ENCODE data around the gene ABCD3.
A peak's percentile ranks its signal among the peaks of the same experiment; 100 is the strongest.

ABCD3 gene

GRCh38 chr1:94528826-94529225 lies 110.6 kb downstream of the ABCD3 start:
- DNase-seq = no peak

DNA sequence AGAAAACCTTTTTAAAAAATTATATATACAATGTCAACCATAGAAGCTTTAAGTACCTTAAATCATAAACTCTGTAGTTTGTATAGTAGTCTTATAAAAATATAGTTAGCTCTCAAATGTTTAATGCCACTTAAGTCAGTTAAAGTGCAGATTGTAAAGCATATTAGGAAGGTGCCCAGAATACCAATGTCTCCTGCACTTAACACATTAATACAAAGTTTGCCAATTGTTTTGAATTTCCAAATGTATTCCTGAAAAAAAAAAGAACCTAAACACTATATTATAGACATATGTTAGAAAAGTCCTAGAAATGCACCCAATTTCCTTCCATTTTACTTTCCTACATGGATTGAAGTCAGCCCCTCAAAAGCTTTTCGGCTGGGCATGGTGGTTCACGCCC lies 111.2 kb downstream of the ABCD3 start:
- DNase-seq = no peak

- DNase-seq = no peak
These were observed 112.2 kb downstream of the ABCD3 start for GRCh38 chr1:94530373-94530878.

- no peak for DNase-seq
These were observed 113.5 kb downstream of the ABCD3 start for GRCh38 chr1:94531664-94532063.

DNA sequence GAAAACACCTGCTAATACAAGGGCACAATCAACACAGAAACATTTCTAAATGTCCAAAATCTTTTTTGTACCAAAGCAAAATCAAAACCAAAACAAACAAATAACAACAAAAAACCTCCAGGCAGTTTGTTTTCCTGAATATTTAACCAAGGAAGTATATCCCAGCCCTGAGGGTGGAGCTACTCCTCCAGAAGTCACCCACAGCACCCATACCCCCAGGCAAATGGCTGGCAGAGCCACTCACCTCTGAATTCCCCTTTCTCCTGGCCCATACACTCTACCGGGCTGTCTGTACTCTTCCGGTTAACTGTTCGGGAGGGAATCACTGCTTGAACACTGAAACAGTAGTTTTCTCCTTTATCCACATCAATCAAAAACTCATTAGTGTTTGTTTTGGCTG lies 113.9 kb downstream of the ABCD3 start:
- DNase-seq = no peak

DNA sequence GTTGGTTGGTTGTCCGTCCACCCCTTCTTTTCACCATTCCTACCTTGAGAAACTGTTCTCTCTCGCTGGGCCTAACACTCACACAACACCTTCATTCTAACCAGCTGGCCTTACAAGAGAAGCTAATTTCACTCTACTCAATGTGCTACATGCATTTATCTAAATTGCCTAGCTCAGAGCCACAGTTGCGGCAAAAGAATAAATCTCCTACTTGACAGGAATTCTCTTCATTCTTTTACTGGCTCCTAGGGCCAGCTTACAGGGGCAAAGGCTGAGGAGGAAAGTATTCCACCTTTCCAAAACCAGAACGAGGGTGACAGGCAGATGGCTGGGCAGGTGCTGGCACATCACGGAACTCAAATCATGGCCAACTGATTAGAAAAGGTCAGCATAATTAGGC lies 116.9 kb downstream of the ABCD3 start:
- no peak for DNase-seq

GRCh38 chr1:94535879-94536278 lies 117.7 kb downstream of the ABCD3 start:
- DNase-seq = no peak

- no peak for DNase-seq
These were observed 119.1 kb downstream of the ABCD3 start for GRCh38 chr1:94537254-94537653.

DNA sequence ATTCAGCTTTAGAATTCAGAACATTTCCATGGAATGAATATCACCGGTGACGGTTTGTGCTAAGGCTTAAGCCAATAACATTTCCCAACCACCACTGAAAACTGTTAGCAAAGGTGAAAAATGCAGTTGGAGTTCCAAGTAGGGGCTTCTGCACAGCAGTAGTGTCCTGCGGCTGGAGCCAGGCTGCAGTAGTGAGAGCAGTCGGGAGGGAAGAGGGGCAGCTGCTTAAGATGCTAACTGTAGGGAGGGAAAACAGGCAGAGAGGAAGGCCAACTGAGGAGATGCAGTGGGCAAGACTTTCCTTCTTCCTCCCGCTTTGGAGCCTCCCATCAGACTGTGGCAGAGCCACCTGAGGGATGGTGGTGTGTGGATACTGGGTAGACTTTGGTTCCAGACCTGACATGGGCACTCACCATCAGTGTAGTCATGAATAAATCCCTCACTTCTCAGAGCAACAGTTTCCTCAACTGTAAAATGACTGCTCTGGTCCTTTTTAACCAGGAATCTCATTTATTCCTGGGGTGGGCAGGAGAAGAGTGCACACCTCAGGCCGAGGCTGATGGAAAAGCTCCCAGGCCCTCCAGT lies 120.1 kb downstream of the ABCD3 start:
- no peak for DNase-seq

DNA sequence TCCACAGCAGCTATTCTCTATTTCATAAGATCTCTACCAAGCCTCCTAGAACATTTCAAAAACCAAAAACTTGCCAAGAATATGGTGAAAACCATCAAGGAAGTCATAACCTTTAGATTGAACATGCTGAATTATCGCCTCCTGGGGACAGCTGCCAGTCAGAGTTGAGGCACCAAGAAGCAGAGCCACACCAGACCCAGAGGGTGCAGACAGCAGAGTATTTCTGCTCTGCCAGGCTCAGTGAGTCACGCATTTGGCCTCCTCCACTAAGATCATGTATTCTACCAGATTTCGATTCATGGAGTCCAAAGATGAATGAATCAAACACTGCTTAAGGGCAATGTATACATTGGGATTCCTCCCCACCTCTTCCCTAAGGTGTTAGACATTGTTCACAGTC lies 121.3 kb downstream of the ABCD3 start:
- no peak for DNase-seq

GRCh38 chr1:94540440-94541245 lies 122.5 kb downstream of the ABCD3 start:
- DNase-seq = no peak

DNA sequence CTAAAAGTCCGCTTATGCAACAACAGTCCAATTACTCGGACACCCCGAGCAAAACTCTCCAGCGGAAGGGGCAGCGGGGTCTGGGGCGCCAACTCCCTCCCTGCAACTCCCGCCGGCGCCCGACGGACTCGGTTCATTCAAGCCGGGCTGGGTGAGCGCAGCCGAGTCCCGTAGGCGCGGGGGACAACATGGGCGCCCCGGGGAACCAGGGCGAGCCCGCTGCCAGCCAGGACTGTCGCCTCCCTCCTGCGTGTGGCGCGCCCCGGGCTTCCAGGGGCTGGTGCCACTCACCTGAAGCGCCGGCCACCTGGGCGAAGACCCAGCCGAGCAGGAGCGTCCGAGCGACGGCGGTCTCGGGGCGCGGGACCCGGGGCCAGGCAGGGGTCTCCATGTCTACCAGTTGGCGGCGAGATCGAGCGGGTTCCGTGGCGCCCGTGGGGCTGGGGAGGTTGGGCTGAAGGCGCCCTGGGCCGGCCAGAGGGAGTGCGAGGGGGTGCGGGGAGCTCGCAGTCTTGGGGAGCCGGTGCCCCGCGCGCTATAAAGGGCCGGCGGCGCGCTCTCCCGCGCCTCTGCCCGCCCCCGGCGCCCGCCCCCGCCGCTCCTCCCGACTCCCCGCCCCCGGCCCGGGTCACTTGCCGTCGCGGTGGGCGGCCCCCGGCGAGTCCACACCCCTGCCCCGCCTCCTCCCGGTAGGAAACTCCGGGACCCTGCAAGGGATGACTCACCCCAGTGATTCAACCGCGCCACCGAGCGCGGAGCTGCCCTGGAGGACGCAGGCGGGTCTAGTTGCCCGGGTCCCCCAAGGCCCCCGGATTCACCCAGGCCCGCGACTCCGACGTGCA lies 123.3 kb downstream of the ABCD3 start, which contains the start of gene F3:
Gene F3, minus strand, starts transcription at position 514 of the 842 bp plus-strand sequence. Its CDS starts 123 bp downstream, at position 391.
- DNase-seq = peak; percentile 70

DNA sequence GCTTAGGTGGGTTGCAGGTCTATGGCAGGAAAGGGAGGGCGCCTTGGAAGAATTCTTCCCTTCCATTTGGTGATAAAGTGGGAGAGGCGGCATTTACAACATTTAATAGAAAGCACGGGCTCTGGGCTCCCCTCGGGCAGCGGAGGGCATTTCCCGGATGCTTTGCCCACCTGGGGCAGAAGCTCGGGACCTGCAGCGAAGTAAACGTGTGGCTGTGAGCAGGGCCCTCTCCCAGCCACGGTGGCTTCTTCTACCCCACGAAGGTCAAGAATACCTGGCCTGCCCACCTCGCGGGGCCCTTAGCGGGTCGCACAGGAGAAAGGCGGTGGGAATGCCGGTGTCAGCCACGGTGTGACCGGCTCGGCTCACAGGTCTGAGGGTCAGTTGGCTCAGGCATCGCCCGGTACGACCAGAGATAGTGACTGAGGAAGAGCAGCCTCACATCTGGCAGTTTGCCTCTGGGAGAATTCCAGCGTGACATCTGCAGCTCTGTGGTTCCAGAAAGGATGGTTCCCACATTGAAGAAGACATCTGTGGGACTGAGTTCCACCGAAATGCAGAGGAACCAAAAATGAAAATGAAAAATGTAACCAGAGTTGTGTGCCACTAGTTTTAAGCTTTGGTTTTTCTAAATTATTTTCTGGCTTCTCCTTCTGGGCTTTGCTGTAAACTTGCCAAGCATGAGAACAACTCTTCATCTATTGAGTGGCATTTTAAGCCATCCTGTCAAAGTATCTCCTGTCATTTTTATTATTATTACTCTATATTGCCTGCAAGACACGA lies 124.1 kb downstream of the ABCD3 start:
- no peak for DNase-seq

DNA sequence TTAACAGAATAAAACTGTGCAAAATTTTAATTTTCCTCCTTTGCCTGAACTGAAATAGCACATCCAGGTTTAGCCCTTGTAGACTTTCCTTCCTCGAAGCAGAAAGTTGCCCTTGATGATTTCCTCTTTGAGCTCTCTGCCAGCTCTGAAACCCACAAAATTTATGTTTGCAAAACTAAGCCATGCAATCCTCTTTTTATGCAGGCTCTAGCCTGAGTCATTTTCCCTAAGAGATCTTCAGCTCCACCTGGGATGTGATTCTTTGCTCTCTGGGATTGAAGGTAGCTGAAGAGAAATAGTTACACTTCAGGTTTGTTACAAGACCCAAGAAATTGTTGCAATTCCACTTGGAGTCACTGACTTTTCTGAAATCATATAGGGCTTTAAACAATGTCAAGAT lies 124.8 kb downstream of the ABCD3 start:
- no peak for DNase-seq

- DNase-seq = no peak
These were observed 125.9 kb downstream of the ABCD3 start for GRCh38 chr1:94543893-94544635.

GRCh38 chr1:94544706-94545490 lies 126.7 kb downstream of the ABCD3 start:
- DNase-seq = no peak

DNA sequence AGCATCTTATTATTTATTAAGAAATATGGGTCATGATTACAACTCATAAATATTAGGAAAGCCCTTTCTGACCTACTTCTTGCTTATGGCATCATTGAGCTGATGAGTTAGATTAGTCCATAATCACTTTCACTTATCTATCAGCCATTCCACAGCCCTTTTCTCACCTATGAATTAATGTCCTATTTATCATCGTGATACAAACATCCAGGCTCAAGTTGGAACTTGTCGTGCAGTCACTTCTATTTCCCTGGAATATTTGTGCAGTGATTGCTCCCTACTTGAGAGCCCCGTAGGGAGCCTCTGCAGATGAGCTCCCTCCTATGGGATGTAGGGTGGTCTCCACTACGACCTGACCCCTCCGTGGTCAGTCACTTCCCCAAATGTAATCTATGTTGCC lies 131.5 kb downstream of the ABCD3 start:
- no peak for DNase-seq

DNA sequence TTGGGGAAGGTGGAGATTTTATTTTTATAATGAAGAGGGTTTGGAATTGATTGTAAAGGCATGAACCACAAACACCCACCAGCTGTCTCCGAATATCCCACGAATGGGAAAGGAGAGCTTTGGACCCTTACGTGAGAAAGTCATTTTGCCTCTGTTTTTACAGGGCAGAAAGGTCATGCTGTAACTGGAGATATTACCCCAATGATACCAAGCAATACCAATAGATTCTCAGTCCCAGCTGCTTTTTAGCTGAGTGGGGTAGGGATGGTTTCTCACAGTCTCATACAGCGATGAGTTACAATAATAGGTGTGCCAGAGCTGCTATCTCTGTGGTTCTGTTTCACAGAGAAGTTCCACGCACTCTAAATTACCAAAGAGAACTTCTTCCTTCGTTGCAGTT lies 132.2 kb downstream of the ABCD3 start:
- DNase-seq = no peak

GRCh38 chr1:94550800-94551241 lies 132.6 kb downstream of the ABCD3 start:
- DNase-seq = no peak

- no peak for DNase-seq
These were observed 133.3 kb downstream of the ABCD3 start for GRCh38 chr1:94551449-94551848.

DNA sequence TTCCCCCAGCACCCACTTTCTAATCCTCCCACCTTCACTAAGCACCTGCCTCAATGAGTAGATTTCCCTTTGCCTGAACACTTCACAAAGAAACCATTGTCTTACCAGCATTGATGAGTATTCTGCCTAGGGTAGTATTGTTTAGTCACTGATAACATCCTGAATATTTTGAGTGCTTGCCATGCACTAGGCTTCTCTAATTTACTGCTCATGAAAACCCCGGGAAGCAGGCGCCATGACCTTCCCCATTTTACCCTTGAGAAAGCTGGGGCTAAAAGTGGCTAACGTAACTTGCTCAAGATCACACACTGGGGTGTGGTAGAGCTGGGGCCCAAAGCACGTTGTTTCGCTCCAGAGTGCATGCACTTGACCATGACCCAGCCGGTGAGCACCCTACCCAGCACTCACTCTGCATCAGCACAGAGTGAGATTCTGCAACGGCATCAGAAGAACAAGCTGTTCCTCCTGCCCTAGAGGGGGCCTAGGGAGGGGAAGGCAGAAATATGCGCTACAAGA lies 133.9 kb downstream of the ABCD3 start:
- no peak for DNase-seq
